Sigmoid colon (tissue), 7 donors: ENCODE results near the gene HIBCH. TPM values are rescaled to one million over a fixed set of nuclear protein-coding genes. Genes with fewer than 3 reads are reported as not detected.

Experiments
- DNase-seq: peaks from one replicate; pipeline ENCODE4 v3.0.0-alpha.2; 2019
- H3K27ac ChIP-seq, 4 donors: fragments of 200-600 bp; sonication (generic); one replicate each; pipeline ENCODE4 v1.5.1; 2016 to 2019; ENCODE audit warnings: mild to moderate bottlenecking in 1 of 4
- H3K27me3 ChIP-seq, 3 donors: fragments of 200-600 bp; sonication (generic); one replicate each; pipeline ENCODE4 v1.5.1; 2019; ENCODE audit warnings: mild to moderate bottlenecking in 1 of 3
- H3K36me3 ChIP-seq, 4 donors: fragments of 200-600 bp; sonication (generic); one replicate each; pipeline ENCODE4 v1.5.1; 2016 to 2019
- H3K4me1 ChIP-seq, 4 donors: fragments of 200-600 bp; sonication (generic); one replicate each; pipeline ENCODE4 v1.5.1; 2017 to 2019
- H3K4me3 ChIP-seq, 4 donors: fragments of 200-600 bp; sonication (generic); one replicate each; pipeline ENCODE4 v1.5.1; 2017 to 2019; ENCODE audit warnings: mild to moderate bottlenecking in 2 of 4, moderate library complexity in 1 of 4
- H3K9me3 ChIP-seq, 4 donors: fragments of 200-600 bp in 3 of 4; sonication (generic) in 3 of 4; one replicate each; pipeline versions ENCODE4 v1.5.1 to v1.6.1; 2013 to 2019
- EP300 ChIP-seq, 4 donors: sonication (generic); formaldehyde crosslinking; IDR thresholded peaks; one replicate each; pipeline ENCODE4 v1.6.1; 2017; ENCODE audit warnings: antibody characterized with exemption in 4 of 4
- POLR2A ChIP-seq, 2 donors: fragments of 450-650 bp; IDR thresholded peaks; one replicate each; pipeline ENCODE4 v1.6.1; 2016; ENCODE audit warnings: antibody characterized with exemption in 2 of 2, mild to moderate bottlenecking in 2 of 2, moderate library complexity in 2 of 2
- POLR2AphosphoS5 ChIP-seq, 4 donors: sonication (generic); formaldehyde crosslinking; IDR thresholded peaks; one replicate each; pipeline ENCODE4 v1.6.1; 2017; ENCODE audit warnings: antibody characterized with exemption in 4 of 4
- WGBS, 2 donors: extraction: QIAGEN DNeasy Blood & Tissue Kit; methylation state at CpG; one replicate each; pipeline ENCODE4 v1.1.7; 2013; 5-methylcytosine and 5-hydroxymethylcytosine counted together
- intact Hi-C: fragments of 100-400 bp; cut with DNase I; formaldehyde crosslinking; loops from one replicate; pipeline ENCODE4 v1.15.1; 2023
- polyA plus RNA-seq, 3 donors: library from polyadenylated mRNA; stranded (reverse); fragments of 200-250 nt; gene quantifications; one replicate each; pipeline ENCODE4 v1.2.3, GENCODE V29; 2013
- total RNA-seq, 4 donors: library from RNA; depleted of rRNA; stranded (reverse); fragments of >200 nt; gene quantifications; one replicate each; pipeline ENCODE4 v1.1.0, GENCODE V29; 2016
- TF ChIP-seq, protein P1 (sequence below), 4 experiments: fragments of 450-650 bp in 3 of 4; fragments of 200-600 bp in 1 of 4; IDR thresholded peaks; one replicate each; pipeline ENCODE4 v1.5.1; 2016 to 2019; ENCODE audit warnings: antibody characterized with exemption in 4 of 4, mild to moderate bottlenecking in 3 of 4, moderate library complexity in 2 of 4
- donor health status: healthy with polysubstance abuse.
- donor health status: Bipolar disorder and iron deficiency.
- donor health status: healthy.

The HIBCH gene
- total and polyA plus RNA-seq, 7 donors = 18.1 to 45.8 (median 21.6) TPM

DNA sequence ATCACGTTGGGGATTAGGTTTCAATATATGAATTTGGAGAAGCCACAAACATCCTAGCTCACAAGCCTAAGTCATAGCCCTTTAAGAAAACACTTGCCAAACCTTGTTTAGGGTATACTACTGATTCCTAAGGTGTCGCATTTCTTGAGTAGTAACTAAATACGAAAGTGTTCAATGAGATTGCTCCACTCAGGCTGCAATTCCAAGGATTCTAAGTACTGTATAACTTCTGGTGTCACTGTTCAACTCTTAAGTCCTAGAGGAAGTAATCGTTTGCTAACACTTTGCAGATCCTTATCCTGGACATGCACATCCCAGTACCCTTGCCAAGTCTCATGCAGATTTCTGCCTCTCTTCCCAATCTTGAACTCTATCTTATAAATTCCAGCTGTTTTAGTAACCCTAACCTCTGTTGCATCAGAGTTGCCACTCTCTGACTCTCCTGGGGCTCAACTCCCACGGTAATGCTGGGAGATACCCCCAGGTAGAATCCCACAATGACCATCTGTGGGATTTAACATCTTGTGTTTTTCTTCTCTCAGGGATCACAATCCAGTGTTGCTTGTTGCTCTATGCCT lies 122.4 kb downstream of the HIBCH start:
- Histone ChIP-seq H3K4me3 (no peak overlapping the region), H3K27ac (no peak overlapping the region), H3K9me3 (no peaks in the 10 kb centered on the region), H3K36me3 (peaks cover 0 to 10% (median 2%) of the 10 kb centered on the region in 4 donors), H3K4me1 (no peaks in the 10 kb centered on the region), H3K27me3 (no peaks in the 10 kb centered on the region)
- no peak for TF ChIP-seq POLR2A (IDR thresholded peaks at IDR 0.05)
- TF ChIP-seq EP300 (IDR thresholded peaks at IDR 0.05) = no peak
- TF ChIP-seq, protein P1, sequence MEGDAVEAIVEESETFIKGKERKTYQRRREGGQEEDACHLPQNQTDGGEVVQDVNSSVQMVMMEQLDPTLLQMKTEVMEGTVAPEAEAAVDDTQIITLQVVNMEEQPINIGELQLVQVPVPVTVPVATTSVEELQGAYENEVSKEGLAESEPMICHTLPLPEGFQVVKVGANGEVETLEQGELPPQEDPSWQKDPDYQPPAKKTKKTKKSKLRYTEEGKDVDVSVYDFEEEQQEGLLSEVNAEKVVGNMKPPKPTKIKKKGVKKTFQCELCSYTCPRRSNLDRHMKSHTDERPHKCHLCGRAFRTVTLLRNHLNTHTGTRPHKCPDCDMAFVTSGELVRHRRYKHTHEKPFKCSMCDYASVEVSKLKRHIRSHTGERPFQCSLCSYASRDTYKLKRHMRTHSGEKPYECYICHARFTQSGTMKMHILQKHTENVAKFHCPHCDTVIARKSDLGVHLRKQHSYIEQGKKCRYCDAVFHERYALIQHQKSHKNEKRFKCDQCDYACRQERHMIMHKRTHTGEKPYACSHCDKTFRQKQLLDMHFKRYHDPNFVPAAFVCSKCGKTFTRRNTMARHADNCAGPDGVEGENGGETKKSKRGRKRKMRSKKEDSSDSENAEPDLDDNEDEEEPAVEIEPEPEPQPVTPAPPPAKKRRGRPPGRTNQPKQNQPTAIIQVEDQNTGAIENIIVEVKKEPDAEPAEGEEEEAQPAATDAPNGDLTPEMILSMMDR (IDR thresholded peaks at IDR 0.05) = no peak
- no peak for TF ChIP-seq POLR2AphosphoS5 (IDR thresholded peaks at IDR 0.05)
- intact Hi-C loops = no loop called here
- WGBS, 2 donors = 75 to 90% methylated on average over 5 of the region's 5 CpGs
- no peak for DNase-seq

DNA sequence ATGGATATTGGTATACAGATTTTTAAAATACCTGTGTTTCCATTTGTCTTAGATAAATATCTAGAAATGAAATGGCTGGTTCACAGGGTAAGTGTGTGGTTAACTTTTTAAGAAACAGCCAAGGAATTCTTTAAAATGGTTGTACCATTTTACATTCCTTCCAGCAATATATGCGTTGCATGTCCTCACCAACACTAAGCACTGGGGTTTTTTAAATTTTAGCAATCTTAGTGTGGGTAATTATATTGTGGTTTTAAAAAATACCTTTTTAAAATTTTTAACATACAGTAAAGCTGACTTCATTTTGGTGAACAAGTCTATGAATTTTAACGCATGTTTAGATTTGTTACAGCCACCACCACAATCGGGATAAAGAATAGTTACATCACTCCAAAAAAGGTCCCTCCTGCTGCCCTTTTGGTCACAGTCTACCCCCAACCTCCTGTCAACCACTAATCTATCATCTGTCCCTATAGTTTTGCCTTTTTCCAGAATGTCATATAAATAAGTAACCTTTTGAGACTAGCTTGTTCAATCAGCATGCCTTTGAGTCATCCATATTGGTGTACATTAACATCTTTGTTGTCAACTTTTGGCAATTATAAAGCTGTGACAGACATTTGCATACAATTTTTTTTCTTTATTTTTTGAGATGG lies 129.0 kb downstream of the HIBCH start:
- intact Hi-C loops = no loop called here
- TF ChIP-seq, protein P1 (IDR thresholded peaks at IDR 0.05) = no peak
- TF ChIP-seq POLR2A (IDR thresholded peaks at IDR 0.05) = no peak
- no peak for TF ChIP-seq POLR2AphosphoS5 (IDR thresholded peaks at IDR 0.05)
- TF ChIP-seq EP300 (IDR thresholded peaks at IDR 0.05) = no peak

DNA sequence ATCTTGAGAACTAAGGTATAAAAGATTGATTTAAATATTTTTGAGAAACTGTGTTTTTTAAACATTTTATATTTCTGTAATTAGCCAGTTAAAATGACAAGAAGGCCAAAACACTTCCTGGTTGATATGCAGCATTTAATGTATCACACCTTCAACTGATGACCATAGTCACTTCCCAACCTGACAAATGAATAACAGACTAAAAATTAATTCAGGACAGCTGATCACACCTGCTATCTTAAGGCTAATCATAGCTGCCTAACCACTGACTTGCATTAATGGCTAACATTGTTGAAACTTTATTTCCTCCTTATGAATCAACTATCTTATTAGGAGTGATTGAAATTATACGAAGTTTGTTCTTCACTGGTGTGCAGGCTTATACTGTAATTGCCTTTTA lies 131.3 kb downstream of the HIBCH start:
- no peak overlapping the region for H3K27ac ChIP-seq
- 69 to 79% methylated on average over 1 of the region's 1 CpG for WGBS, 2 donors
- intact Hi-C loops = no loop called here
- no peak for DNase-seq
- no peak overlapping the region for H3K4me3 ChIP-seq
- H3K27me3 ChIP-seq = no peaks in the 10 kb centered on the region
- TF ChIP-seq POLR2A (IDR thresholded peaks at IDR 0.05) (no peak), EP300 (IDR thresholded peaks at IDR 0.05) (no peak), POLR2AphosphoS5 (IDR thresholded peaks at IDR 0.05) (no peak)
- TF ChIP-seq, protein P1 (IDR thresholded peaks at IDR 0.05) = no peak
- no peaks in the 10 kb centered on the region for H3K9me3 ChIP-seq
- no peaks in the 10 kb centered on the region for H3K4me1 ChIP-seq
- H3K36me3 ChIP-seq = no peaks in the 10 kb centered on the region

More for the DNA sequence above, 129.0 kb downstream of the HIBCH start:
- Histone ChIP-seq H3K27me3 (no peaks in the 10 kb centered on the region), H3K4me1 (no peaks in the 10 kb centered on the region), H3K4me3 (no peak overlapping the region), H3K9me3 (no peaks in the 10 kb centered on the region), H3K27ac (no peak overlapping the region), H3K36me3 (no peaks in the 10 kb centered on the region)
- WGBS, 2 donors = 98 to 100% methylated on average over 3 of the region's 3 CpGs
- DNase-seq = no peak

DNA sequence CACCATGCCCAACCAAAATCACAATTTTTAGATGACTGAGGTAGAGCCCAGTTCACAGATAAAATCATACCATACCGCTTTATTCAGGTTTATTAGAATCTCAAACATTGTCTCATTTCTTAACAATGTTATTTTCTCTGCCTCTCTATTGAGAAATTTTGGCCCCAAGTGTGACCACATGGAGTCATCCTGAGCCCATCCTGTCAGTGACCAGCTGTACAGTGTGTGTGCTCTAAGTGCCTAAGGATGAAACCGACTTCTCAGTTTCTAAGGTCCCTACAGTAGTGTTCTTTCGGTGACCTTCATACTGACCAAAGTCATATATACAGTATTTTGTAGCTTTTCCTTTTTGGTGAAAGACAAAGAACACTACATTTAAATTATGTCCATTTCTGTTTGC lies 133.4 kb downstream of the HIBCH start:
- H3K9me3 ChIP-seq = no peaks in the 10 kb centered on the region
- no peak overlapping the region for H3K27ac ChIP-seq
- no peak for DNase-seq
- no peak for TF ChIP-seq POLR2A (IDR thresholded peaks at IDR 0.05)
- no peak for TF ChIP-seq POLR2AphosphoS5 (IDR thresholded peaks at IDR 0.05)
- no peak for TF ChIP-seq EP300 (IDR thresholded peaks at IDR 0.05)
- TF ChIP-seq, protein P1 (IDR thresholded peaks at IDR 0.05) = no peak
- no peaks in the 10 kb centered on the region for H3K27me3 ChIP-seq
- no peak overlapping the region for H3K4me3 ChIP-seq
- intact Hi-C loops = no loop called here
- no peaks in the 10 kb centered on the region for H3K36me3 ChIP-seq
- no peaks in the 10 kb centered on the region for H3K4me1 ChIP-seq
- WGBS, 2 donors = 96 to 98% methylated on average over 3 of the region's 3 CpGs
